Globus pallidus (tissue), 1 donor: Measurements from ENCODE around the gene ATP5PD.
A peak's percentile ranks its signal among the peaks of the same experiment; 100 is the strongest.
"Not testable (repeated sequence)": the region's sequence is repeated elsewhere in the genome, so short reads cannot be mapped to it uniquely, and the experiment has no call there.

Source experiments
- DNase-seq: peaks from one replicate; pipeline ENCODE4 v3.0.0-alpha.2; 2015; ENCODE audit warnings: low spot score

ATP5PD gene

DNA sequence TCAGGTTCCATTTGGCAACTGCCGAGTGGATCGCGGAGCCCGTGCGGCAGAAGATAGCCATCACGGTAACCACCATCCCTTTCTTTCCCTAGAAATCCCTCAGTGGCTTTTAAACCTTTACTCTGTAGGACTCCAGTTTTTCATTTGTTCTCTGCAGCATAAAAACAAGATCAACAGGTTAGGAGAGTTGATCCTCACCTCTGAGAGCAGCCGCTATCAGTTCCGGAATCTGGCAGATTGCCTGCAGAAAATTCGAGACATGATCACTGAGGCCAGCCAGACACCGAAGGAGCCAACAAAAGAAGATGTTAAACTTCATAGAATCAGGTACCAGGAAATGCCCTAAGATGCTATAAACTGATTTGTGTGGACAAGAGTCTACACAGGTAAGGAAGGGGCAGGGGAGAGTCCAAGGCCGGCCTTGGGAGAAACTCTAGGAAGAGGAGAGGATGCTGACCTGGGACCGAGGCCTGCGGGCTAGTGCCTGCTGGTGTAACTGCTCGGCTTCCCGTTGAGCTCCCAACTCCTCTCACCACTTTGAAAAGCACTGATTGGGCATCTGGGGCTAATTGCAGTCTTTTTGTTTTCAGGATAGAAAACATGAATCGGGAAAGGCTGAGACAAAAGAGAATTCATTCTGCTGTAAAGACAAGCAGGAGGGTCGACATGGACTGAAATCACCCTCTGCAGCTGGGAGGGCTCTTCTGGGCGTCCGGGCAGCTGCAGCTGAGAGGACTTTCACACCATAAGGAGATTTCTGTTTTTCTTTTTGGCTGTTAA, 26.2 kb downstream of the ATP5PD start:
- peak; percentile 86 for DNase-seq

DNA sequence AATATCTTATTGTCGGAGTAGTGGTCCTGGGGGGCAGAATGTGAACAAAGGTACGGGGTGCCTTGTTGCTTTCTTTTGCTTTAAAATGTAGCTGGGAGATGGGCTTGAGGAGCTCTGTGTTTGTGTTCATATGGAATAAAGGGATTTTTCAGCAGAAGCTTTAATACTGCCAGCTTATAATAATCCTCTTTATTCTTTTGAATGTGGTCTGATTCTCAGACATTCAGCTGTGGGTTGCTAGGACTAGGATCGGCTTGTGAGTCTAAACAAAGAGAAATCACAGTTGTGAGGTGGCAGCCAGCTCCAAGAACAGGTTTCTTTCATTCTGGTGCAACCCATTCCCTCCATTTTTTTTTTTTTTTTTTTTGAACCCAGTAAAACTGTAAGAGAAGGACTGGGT, 27.1 kb downstream of the ATP5PD start:
- peak; percentile 73 for DNase-seq

DNA sequence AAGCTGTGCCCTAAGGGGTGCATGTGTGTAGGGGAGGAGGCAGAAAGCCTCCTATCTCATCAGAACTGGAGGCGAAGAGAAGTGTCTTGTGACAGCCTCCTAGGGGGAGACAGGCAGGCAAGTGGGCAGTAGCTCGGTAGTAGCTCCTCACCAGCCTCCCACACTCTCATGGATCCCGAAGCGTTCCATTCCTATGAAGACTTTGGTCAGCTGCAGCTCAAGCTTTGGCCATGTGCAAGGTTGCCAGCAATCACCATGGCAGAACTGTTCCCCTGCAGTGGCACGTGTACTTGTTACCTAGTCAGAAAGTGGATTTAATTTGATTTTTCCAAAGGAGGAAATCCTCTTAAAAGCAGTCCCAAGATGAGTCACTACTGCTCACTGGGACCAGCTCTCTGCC, 27.6 kb downstream of the ATP5PD start:
- no peak for DNase-seq

DNA sequence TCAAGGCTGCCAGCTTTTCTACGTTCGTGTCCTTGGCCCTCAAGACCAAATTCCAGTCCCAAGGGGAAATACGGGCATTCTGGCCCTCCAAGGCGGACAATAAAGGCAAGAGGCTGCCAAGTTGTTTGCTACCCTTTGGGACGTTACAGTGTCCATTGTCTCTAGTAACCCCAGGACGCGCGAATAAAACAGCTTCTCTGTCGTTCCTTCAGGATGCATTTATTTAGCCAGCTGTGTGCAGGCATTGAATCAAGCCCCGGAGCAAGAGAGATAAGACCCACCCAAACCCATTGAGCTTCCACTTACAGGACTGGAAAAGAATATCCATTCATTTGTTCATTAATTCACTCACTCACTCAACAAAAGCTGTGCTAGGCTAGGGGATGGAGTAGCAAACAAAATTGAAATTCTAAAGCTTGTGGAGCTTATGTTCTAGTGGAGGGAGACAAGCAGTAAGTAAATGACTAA, 33.6 kb downstream of the ATP5PD start:
- no peak for DNase-seq

DNA sequence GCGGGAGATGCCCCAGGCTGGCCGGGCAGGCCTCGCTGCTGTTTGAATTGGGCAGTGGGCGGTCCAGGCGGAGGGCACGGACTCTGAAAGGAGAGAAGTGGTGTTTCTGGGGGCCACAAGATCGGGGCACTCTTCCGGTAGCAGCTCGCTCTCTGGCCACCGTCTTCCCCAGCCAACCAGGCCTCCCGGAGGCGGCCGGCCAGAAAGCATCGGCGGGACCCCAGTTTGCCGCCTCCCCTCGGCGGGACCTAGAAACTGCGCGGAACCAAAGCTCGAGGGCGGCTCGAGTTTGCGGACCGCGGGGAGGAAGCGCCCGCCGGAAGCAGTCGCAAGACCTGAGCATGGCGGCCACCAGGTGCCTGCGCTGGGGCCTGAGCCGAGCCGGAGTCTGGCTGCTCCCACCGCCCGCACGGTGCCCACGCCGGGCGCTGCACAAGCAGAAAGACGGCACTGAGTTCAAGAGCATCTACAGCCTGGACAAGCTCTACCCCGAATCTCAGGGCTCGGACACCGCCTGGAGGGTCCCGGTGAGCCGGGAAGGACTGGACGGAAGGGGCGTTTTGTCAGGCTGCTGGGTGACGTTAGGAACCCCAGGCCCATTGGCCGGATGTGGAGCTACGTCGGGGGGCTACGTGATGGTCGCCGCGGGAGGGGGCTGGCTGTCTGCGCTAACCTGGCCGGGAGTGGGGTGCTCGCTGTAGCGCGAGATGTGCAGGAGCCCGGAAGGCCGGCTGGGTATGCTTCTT, 34.2 kb downstream of the ATP5PD start, which contains the start of gene MRPL58:
Gene MRPL58, plus strand, starts transcription at position 325 of the 746 bp plus-strand sequence. Its CDS starts 17 bp downstream, at position 342.
- DNase-seq, result peak; percentile 82

DNA sequence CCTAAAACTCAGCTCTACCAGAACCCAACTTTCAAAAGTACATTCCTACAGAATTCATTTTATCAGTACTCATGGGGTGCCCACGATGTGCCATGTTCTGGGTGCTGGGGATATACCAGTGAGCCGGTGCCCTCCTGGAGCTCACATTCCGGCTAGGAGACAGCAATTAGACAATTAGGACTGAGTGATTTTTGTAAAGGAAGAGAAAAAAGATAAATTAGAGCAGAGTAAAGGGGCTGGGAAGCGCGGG, 34.7 kb downstream of the ATP5PD start:
- no peak for DNase-seq

DNA sequence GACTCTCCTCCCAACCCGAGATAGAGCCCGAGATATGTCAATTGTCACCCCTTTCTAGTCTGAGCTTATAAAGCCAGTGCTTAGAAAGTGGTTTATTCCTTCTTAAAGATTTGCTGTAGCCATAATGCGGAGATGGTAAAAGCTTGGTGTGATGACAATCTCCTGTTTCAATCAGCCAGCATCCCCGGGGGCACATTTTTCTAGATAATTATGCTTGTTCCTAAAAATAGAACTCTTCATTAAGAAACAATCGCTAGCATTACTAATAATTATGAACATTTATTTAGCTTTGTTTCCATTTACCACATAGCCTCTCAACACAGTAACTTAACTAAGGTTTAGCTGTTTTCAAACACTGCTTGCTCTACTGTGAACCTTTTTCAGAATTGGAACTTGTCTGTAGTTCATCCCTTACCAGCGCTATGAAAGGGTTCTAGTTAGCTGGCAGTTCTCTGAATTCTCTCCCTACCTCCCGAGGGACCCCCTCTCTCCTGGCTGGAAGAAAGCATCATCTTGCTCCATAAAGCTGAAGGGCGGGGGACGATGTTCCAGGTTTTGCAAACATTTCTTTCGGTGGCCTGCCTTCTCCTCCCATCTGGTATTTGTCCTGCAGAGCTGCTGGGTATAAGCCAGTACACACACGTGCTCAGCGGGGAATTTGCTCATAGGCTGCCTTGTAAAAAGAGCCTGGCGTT, 35.2 kb downstream of the ATP5PD start:
- DNase-seq, result peak; percentile 61

DNA sequence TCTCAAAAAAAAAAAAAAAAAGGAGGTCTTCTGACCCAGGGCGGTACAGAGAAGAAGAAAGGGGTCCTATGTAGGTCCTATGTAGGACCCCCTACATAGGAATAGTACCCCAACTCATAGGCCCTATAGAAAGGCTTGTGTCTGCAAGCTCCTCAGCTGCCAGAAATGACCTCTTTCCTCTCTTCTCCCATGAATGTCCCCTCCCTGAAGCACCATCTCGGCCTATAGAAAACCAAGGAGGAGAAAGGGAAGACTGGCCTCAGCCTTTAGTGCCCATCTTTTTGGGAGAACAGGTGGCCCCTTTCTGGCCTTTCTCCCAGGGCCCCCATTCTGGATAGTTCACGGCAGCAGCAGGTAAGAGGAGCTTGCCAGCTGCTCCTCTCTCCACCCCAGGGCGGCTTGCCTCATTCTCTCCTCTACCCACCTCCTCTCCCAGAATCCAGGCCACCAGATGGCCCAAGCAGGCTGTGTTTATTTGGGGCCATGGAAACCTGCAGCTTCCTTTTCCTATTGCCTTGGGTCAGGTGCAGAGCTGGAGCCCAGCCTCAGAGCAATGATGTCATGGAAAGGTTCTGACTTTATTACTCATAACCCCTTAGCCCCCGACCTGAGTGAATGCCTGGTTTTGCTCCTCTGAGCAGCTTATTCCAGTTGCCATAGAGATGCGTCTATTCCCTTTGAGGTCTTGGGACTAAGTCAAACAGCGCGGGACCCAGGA, 35.9 kb downstream of the ATP5PD start:
- no peak for DNase-seq

DNA sequence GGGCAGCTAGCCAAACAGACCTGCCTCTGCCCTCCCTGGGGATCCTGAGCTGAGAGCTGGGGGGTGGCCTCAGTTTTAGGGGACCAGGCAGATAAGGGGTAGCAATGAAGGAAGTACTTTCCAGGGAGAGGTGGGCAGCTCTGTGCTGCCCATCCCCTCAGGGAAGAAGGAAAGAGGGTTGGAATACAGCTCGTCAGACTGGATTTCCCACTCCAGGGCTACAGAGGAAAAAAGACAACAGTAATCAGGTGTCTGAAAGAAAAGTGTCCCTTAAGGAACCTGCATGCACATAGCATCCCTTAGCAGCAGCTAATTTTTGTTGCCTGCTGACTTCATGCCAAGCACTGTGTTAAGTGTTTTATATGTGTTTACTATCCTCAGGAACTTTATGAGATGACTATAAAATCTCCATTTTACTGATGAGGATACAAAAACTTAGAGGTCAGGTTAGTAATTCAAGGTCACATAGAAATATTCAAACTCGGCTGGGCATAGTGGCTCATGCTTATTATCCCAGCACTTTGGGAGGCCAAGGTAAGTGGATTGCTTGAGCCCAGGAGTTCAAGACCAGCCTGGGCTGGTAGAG, 37.5 kb downstream of the ATP5PD start:
- no peak for DNase-seq

DNA sequence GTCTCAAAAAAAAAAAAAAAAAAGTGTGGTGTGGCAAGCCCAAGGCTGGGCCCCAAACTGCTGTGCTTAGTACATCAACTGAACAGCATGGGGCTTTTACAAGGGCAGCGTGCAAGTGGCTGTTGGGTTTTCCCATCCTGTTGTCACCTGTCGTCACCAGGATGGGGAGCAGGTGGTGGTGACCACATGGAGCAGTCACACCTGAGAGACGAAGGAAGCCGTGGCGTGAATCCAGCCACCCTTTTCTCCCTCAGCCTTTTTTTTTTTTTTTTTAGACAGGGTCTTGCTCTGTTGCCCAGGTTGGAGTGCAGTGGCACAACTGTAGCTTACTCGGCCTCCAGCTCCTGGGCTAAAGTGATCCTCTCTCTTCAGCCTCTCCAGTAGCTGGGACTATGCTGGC, 38.4 kb downstream of the ATP5PD start:
- DNase-seq, result no peak

DNA sequence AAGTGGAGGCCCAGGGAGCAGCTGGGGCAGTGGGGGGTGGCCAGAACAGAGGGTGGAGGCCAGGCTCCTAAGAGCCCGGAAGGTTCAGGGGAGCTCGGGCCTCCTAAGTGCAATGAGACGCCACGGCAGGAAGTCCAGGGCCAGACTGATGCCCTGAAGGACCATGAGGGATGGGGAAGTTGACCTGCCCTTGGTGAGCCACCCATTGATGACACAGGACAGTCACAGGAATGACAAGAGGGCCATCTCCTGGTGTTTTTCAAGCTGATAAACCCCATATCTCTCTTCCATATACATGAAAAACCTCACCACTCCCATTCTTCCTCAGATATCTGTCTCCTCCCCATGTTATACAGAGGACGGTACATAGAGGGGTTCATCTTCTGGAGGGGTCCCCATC, 40.1 kb downstream of the ATP5PD start:
- DNase-seq, result no peak

DNA sequence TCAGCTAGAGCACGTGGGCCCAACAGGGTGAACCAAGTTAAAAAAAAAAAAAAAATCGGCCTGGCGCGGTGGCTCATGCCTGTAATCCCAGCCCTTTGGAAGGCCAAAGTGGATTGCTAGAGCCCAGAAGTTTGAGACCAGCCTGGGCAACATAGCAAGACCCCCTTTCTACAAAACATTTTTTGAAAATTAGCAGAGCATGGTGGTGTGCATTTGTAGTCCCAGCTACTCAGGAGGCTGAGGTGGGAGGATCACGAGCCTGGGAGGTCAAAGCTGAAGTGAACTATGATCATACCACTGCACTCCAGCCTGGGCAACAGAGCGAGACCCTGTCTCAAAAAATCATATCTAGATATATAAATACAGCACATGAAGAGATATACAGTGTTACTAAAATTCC, 40.7 kb downstream of the ATP5PD start:
- DNase-seq, result not testable (repeated sequence)

DNA sequence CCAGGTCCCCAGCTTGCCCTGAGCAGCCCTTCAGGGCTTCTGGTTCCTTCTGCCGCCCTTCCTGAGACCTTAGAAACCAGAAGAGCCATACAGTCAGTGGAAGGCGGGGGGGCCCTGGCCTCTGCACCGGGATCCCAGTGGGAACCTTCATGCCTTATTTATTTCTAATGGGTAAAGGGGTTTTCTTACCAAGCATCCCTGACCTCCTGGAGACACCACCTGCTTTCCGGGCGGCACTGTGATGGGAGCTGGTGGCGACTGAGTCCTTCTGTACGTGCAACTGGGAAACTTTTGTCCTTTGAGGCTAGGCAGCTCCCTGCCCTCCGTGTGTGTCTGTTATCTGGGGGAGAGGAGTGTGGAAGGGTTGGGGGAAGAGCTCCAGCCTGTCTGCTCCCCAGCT, 41.5 kb downstream of the ATP5PD start:
- DNase-seq, result no peak

DNA sequence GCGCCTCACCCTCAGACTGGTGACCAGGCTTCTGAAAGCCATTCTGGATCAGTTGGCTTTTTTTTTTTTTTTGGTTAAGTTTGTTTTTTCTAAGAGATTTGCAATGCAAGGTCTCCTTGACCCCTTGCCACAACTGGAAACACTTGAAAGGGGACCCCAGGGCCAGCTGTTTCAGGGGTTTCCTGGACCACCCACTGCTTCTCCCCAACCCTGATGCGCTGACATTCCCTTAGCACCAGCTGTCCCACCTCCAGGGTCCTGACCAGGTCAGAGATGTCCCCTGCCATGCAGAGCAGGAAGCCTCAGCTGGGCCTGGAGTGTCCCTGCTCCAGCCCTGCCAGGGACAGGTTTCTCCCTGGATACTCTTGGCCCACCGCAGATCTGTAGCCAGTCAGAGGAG, 42.4 kb downstream of the ATP5PD start:
- DNase-seq, result no peak

DNA sequence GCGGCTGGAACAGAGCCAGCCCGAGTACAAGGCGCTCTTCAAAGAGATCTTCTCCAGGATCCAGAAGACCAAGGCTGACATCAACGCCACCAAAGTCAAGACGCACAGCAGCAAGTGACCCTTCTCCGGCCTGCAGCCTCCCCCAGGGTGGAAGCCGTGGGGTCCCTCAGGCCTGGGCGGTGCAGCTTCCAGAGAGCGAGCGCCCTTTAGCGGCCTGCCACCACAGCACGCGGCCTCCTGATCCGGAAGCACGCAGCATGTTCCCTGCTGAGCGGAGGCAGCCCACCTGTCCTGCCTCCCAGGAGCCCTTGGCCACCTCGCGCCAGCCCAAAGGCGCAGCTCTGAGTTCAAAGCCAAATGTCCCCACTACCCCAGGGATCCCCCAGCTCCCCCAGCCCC, 42.8 kb downstream of the ATP5PD start:
- no peak for DNase-seq

DNA sequence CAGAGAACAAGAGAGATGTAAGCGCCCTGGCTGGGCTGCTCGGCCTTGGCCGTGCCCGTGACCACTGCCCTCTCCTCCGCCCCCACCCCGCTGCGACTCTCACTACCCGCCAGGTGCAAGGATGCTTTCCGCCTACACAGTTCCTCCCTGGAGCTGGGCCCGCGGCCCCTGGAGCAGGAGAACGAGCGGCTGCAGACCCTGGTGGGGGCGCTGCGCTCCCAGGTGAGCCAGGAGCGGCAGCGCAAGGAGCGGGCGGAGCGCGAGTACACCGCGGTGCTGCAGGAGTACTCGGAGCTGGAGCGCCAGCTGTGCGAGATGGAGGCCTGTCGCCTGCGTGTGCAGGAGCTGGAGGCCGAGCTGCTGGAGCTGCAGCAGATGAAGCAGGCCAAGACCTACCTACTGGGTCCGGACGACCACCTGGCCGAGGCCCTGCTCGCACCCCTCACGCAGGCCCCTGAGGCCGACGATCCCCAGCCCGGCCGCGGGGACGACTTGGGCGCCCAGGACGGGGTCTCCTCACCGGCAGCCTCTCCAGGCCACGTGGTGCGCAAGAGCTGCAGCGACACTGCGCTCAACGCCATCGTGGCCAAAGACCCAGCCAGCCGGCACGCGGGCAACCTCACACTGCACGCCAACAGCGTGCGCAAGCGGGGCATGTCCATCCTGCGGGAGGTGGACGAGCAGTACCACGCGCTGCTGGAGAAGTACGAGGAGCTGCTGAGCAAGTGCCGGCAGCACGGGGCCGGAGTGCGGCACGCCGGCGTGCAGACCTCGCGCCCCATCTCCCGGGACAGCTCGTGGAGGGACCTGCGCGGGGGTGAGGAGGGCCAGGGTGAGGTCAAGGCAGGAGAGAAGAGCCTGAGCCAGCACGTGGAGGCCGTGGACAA, 43.5 kb downstream of the ATP5PD start:
- DNase-seq, result no peak

DNA sequence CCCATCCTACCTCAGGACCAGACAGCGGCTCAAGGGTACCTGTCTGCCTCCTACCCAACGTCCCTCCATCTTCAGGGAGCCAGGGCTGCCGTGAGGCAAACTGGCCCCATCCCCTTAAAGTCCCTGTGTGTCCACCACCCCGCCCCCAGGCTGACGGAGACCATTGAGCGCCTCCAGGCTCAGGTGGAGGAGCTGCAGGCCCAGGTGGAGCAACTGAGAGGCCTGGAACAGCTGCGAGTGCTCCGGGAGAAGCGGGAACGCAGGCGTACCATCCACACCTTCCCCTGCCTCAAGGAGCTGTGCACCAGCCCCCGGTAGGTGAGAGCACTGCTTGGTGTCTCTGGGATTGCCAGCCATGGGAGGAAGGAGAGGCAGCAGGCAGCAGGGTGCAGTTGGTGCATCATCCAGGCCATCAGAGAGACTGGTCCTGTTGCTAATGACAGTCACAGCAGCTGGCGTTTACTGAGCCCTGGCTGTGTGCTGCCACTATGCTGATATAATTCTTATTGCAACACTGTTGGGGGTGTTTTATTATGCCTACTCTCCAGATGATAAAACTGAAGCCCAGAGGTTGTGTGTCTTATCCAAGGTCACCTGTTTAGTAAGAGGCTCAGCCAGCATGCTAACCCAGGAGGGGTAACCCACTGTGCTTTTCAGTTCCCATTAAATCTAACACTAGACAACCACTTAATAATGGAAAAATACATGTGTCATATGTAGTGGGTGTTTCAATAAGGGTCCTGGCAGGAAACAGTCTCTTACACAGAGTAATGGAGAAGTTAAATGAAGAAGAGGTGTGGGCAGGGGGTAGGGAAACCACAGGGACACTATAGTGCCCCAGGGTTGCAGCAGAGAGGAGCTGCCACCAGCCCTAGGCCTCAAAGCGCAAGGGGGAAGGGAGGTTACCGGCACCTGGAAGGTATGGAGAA, 44.6 kb downstream of the ATP5PD start:
- DNase-seq, result no peak

DNA sequence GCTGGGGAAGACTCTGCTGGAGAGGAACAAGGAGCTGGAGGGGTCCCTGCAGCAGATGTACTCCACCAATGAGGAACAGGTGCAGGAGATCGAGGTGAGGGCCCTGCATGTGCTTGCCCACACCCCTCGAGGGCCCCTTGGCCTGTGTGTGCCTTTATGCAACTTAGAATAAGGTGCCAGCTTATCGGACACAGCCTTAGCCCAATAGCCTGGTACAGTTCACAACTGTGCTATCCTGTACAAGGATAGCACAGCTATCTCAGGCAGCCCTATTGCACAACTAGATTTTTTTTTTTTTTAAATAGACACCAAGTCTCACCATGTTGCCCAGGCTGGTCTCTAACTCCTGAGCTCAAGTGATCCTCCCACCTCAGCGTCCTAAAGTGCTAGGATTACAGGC, 47.2 kb downstream of the ATP5PD start:
- DNase-seq, result no peak

DNA sequence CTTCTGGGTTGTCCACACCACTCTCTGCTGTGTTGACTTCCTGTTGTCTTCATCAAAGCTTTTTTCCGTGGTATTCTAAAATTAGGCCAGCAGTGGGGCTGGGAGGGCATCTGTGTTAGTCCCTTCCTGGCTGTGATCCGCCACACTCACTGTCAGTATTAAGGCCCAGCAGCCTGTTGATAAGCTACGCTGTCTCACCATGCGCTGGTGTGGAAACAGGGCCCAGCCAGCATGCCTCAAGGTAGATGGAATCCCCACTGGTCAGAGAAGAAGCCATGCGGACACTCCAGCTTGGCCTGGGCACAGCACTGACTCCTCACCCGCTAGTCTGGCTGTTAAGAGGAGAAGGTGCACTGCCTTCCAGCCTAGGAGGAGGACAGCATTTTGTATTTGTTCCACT, 48.0 kb downstream of the ATP5PD start:
- no peak for DNase-seq

DNA sequence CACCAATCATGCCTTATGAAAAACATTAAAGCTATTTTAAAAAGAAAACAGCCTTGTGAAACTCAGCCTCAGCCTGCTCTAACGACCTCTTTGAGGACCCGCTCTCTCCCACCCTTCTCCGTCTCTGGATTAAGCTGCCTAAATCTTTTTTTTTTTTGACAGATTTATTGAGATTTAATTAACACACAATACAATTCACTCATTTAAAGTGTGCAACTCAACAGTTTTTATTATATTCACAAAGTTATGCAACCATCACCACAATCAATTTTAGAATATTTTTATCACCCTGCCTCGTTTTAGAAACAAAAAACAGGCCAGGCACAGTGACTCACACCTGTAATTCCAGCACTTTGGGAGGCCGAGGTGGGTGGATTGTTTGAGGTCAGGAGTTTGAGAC, 50.9 kb downstream of the ATP5PD start:
- DNase-seq, result no peak
